Measurements from ENCODE around the gene LNPEP. TPM values are rescaled to one million over a fixed set of nuclear protein-coding genes. Genes with fewer than 3 reads are reported as not detected.

Gene LNPEP
- total and polyA plus RNA-seq, 4 donors, result 1.9 to 19.7 (median 9.5) TPM

- H3K36me3 ChIP-seq (ENCODE audit: control insufficient read depth in 4 of 4, insufficient read depth in 3 of 4, low read depth in 1 of 4, low read length in 3 of 4), result peaks cover 3 to 41% (median 25%) of the 10 kb centered on the region in 4 donors
- no peak overlapping the region for H3K9ac ChIP-seq (ENCODE audit: low read depth in 1 of 2, low read length in 2 of 2)
- H3K9me3 ChIP-seq (ENCODE audit: control insufficient read depth in 4 of 4, low read length in 3 of 4), result no peaks in the 10 kb centered on the region
- no peaks in the 10 kb centered on the region for H3K27me3 ChIP-seq (ENCODE audit: control insufficient read depth in 4 of 4, insufficient read depth in 4 of 4, low read length in 3 of 4)
- whole genome bisulfite sequencing, result 90% methylated on average over 4 of the region's 4 CpGs
- no peak for DNase-seq (ENCODE audit: low spot score)
- no peak overlapping the region for H3K27ac ChIP-seq (ENCODE audit: low read depth in 1 of 2, low read length in 2 of 2)
- TF ChIP-seq RXRA (IDR thresholded peaks at IDR 0.05) (no peak), NR2F2 (IDR thresholded peaks at IDR 0.05) (no peak), HNF4G (IDR thresholded peaks at IDR 0.05) (no peak), FOXA2 (IDR thresholded peaks at IDR 0.05) (no peak), YY1 (IDR thresholded peaks at IDR 0.05) (no peak), SP1 (IDR thresholded peaks at IDR 0.05) (no peak), FOXA1 (IDR thresholded peaks at IDR 0.05) (no peak), ATF3 (IDR thresholded peaks at IDR 0.05) (no peak), EGR1 (IDR thresholded peaks at IDR 0.05; ENCODE audit: low read depth in 2 of 2) (no peak), ZBTB33 (IDR thresholded peaks at IDR 0.05) (no peak), REST (IDR thresholded peaks at IDR 0.05) (no peak), HNF4A (conservative IDR thresholded peaks at IDR 0.05) (no peak), JUND (IDR thresholded peaks at IDR 0.05) (no peak), MAX (IDR thresholded peaks at IDR 0.05) (no peak)
- H3K4me1 ChIP-seq (ENCODE audit: control insufficient read depth in 4 of 4, insufficient read depth in 4 of 4, low read length in 3 of 4), result no peaks in the 10 kb centered on the region
- no peak overlapping the region for H3K4me3 ChIP-seq (ENCODE audit: low read depth in 1 of 3, low read length in 3 of 3)
These were observed 42.5 kb upstream of the LNPEP start for GRCh38 chr5:96893342-96893741.

- no peak for DNase-seq (ENCODE audit: low spot score)
- Histone ChIP-seq H3K4me3 (ENCODE audit: low read depth in 1 of 3, low read length in 3 of 3) (no peak overlapping the region), H3K9ac (ENCODE audit: low read depth in 1 of 2, low read length in 2 of 2) (no peak overlapping the region), H3K36me3 (ENCODE audit: control insufficient read depth in 4 of 4, insufficient read depth in 3 of 4, low read depth in 1 of 4, low read length in 3 of 4) (peaks cover 3 to 34% (median 24%) of the 10 kb centered on the region in 4 donors), H3K4me1 (ENCODE audit: control insufficient read depth in 4 of 4, insufficient read depth in 4 of 4, low read length in 3 of 4) (no peaks in the 10 kb centered on the region), H3K9me3 (ENCODE audit: control insufficient read depth in 4 of 4, low read length in 3 of 4) (no peaks in the 10 kb centered on the region), H3K27me3 (ENCODE audit: control insufficient read depth in 4 of 4, insufficient read depth in 4 of 4, low read length in 3 of 4) (no peaks in the 10 kb centered on the region), H3K27ac (ENCODE audit: low read depth in 1 of 2, low read length in 2 of 2) (no peak overlapping the region)
- 74% methylated on average over 4 of the region's 4 CpGs for WGBS
- TF ChIP-seq FOXA1 (IDR thresholded peaks at IDR 0.05) (no peak), ZBTB33 (IDR thresholded peaks at IDR 0.05) (no peak), CTCF (IDR thresholded peaks at IDR 0.05; ENCODE audit: low read depth, low read length, missing input control) (no peak), YY1 (IDR thresholded peaks at IDR 0.05) (no peak), RAD21 (IDR thresholded peaks at IDR 0.05) (no peak), SP1 (IDR thresholded peaks at IDR 0.05) (no peak), FOXA2 (IDR thresholded peaks at IDR 0.05) (no peak), RXRA (IDR thresholded peaks at IDR 0.05) (no peak), NR2F2 (IDR thresholded peaks at IDR 0.05) (no peak), JUND (IDR thresholded peaks at IDR 0.05) (no peak), HNF4A (conservative IDR thresholded peaks at IDR 0.05) (no peak), HNF4G (IDR thresholded peaks at IDR 0.05) (no peak), EGR1 (IDR thresholded peaks at IDR 0.05; ENCODE audit: low read depth in 2 of 2) (no peak), ATF3 (IDR thresholded peaks at IDR 0.05) (no peak), GABPA (IDR thresholded peaks at IDR 0.05 in 1 of 2, conservative IDR thresholded peaks at IDR 0.05 in 1 of 2) (no peak), REST (IDR thresholded peaks at IDR 0.05) (no peak)
These were observed 39.6 kb upstream of the LNPEP start for GRCh38 chr5:96896276-96896675.

Data from liver (tissue), 9 donors.